PC-3 (cell line): ENCODE data around the gene CHAD.

Experiments
- EZH2phosphoT487 ChIP-seq: fragments of 300-600 bp; sonication (generic); IDR thresholded peaks from 2 replicates; pipeline ENCODE4 v1.6.1; 2018; ENCODE audit warnings: mild to moderate bottlenecking, antibody characterized with exemption, low read length, borderline replicate concordance
- TF ChIP-seq, protein P1 (sequence below): fragments of 300-600 bp; sonication (generic); conservative IDR thresholded peaks from 2 replicates; pipeline ENCODE4 v1.5.1; 2017; ENCODE audit warnings: antibody characterized with exemption, low read depth, mild to moderate bottlenecking, low read length

DNA sequence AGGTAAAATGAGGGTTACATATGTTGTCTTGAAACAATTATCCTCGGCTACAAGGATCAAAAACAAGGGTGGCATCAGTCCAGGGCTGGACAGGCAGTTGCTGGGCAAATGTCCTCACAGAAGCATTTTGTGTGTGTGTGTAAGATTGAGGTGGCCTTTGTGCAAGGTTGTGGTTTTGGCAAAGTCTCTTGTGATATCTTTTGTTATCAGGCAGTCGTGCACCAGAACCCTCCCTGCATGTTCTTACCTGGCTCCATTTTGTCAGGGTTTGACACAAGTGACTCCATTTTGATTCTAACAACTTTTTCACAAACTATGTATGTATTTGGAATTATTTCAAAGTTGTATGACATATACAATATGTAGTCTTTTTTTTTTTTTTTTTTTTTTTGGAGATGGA, 20.0 kb downstream of the CHAD start:
- TF ChIP-seq, protein P1, sequence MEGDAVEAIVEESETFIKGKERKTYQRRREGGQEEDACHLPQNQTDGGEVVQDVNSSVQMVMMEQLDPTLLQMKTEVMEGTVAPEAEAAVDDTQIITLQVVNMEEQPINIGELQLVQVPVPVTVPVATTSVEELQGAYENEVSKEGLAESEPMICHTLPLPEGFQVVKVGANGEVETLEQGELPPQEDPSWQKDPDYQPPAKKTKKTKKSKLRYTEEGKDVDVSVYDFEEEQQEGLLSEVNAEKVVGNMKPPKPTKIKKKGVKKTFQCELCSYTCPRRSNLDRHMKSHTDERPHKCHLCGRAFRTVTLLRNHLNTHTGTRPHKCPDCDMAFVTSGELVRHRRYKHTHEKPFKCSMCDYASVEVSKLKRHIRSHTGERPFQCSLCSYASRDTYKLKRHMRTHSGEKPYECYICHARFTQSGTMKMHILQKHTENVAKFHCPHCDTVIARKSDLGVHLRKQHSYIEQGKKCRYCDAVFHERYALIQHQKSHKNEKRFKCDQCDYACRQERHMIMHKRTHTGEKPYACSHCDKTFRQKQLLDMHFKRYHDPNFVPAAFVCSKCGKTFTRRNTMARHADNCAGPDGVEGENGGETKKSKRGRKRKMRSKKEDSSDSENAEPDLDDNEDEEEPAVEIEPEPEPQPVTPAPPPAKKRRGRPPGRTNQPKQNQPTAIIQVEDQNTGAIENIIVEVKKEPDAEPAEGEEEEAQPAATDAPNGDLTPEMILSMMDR, result no peak
- TF ChIP-seq EZH2phosphoT487, result no peak
